Posterior cingulate gyrus (tissue), 11 donors: ENCODE results near the gene ARR3.
"Not testable (repeated sequence)": the region's sequence is repeated elsewhere in the genome, so short reads cannot be mapped to it uniquely, and the experiment has no call there.

Source experiments
- DNase-seq, 10 donors: peaks; one replicate each; pipeline versions ENCODE4 v3.0.0 to v3.0.0-alpha.2; 2020 to 2021; ENCODE audit warnings: mixed read lengths in 3 of 10
- intact Hi-C: fragments of 100-400 bp; cut with DNase I; formaldehyde crosslinking; loops from one replicate; pipeline ENCODE4 v1.15.1; 2023

The ARR3 gene

GRCh38 chrX:70268034-70268433, at the start of gene ARR3:
TSS of gene ARR3 (plus strand) at chrX:70268334. CDS start at chrX:70269386, 1,052 bp downstream.
- no peak for DNase-seq
- intact Hi-C loops = no loop called here

DNA sequence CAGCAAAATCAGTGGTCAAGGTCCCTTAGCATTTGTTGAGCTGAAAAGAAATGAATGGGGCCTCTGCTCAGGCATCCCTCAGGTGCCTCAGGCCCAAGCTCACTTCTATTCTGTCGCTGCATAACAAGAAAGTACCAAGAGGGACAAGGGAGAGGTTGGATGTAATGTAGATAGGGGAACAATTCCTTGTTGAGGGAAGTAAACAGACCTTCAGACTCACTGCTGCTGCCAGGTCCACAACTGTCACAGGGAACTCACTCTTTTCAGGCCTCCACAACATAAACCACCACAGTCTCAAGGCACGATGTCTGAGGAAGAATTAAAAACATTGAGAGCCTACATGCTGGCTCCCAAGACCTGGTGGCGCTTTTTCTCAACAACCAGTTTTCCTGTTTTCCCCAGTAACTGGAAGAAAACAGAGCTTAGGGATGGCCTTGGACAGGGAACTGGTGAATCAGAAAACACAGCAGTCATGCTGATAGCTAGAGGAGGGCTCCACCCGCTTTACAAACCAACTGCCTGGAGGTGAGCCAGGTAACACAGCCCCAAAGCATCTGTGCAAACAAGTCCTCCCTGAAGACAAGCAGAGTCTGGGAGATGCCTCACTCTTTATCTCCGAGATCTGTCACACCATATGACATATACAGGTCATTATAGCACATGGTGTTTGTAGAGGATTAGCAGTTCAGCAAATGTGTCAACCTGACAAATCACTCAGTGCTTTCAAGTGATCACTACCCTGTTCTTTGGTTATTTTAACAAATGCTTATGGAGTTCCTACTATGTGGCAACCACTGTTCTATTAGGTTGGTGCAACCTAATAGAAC, 48.0 kb upstream of the ARR3 start:
- no peak for DNase-seq
- intact Hi-C loops = no loop called here

- DNase-seq = no peak
- intact Hi-C loops = no loop called here
Observed at GRCh38 chrX:70226048-70226447, 42.1 kb upstream of the ARR3 start.

DNA sequence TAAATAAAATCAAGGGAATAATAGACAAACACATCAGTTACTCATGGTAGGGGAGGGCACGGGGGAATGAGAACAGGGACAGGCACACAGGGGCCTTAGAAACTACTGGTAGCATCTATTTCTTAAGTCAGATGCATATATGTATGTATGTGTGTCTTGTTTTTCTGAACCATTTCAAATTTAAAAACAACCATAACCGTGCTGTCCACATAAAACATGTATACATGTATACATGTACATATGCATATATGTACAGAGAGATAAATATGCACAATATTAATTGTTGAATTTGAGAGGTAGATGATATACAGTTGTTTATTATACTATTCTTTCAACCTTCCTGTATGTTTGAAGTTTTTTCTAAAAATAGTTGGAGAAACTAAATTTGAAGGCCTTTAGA, 41.4 kb upstream of the ARR3 start:
- intact Hi-C loops = no loop called here
- DNase-seq = no peak

DNA sequence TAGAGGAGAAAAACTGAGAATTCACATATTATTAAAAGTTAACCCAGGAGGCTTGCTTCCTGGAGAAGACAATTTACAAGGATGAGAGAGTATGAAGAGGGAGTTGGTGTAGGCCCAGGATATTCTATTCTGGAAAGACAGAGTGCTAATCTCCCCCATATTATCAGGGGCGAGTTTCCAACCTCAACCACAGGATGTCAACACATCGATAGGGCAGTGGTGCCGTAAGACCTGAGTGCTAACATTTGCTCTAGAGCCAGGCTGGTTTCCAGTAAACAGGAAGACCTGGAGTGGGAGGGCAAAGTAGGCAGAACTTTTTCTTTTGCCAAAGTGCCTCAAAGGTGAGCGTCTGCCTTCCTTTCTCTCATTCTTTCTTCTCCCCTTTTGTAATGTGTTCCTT, 36.5 kb upstream of the ARR3 start:
- intact Hi-C loops = no loop called here
- no peak for DNase-seq

GRCh38 chrX:70234355-70234754, 33.8 kb upstream of the ARR3 start, which contains the start of gene AWAT1:
TSS of gene AWAT1 (plus strand) at chrX:70234655. CDS start at chrX:70234696, 41 bp downstream.
- no peak for DNase-seq
- intact Hi-C loops = no loop called here

DNA sequence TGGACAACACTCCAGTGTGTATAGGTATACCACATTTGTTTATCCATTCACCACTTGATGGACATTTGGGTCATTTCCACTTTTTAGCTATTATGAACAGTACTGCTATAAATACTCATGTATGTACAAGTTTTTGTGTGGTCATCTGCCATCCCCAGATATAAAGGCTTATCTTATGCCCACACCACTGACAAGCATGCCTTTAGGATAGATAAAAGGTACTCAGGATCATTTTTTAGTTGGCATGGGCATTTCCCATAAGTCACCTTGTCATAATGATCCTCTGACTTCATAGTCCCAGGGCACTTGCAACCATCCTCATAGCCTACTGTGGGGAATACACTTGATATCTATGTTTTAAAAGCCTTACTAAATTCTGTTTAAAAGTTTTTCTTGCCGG, 27.4 kb upstream of the ARR3 start:
- intact Hi-C loops = no loop called here
- no peak for DNase-seq

GRCh38 chrX:70241501-70241900, 26.6 kb upstream of the ARR3 start:
- intact Hi-C loops = no loop called here
- DNase-seq = no peak

DNA sequence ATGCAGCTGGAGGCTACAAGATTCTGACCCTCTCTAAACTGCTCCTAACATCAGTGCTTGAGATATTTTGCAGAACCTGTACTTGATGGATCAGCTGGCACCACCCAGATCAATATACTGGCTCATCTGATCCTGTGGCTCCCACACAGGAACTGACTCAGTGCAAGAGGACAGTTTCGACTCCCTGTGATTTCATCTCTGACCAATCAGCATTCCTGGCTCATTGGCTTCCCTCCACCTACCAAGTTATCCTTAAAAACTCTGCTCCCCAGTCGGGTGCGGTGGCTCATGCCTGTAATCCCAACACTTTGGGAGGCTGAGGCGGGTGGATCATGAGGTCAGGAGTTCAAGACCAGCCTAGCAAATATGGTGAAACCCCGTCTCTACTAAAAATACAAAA, 24.5 kb upstream of the ARR3 start:
- intact Hi-C loops, DNase-seq: not testable (repeated sequence)

DNA sequence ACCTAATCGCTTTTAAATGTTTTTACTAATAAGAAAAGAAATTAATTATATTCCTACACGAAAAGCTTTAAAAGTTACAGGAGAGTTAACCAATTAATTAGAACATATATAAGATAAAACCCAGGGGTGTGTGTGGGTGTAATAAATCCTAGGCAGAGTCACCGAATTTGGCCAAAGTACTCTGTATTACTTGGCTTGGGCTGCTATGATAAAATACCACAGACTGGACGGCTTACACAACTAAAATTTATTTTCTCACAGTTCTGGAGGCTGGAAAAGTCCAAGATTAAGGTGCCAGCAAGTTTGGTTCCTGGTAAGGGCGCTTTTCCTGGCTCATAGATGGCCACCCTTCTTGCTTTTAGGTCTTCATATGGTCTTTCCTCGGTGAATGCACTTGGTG, 23.3 kb upstream of the ARR3 start:
- DNase-seq = no peak
- intact Hi-C loops = no loop called here

DNA sequence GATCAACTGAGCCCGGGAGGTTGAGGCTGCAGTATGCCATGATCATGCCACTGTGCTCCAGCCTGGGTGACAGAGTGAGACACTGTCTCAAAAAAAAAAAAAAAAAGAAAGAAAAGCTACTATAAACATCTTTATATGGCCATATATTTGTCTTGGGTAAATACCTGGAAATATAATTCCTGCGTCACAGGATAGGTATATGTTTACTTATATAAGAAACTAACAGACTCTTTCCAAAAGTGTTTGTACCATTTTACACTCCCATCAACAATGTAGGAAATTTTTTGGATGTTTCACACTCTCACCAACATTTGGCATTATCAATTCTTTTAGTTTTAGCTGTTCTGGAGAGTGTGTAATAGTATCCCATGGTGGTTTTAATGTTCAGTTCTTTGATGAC, 20.9 kb upstream of the ARR3 start:
- intact Hi-C loops = no loop called here
- no peak for DNase-seq

- intact Hi-C loops = no loop called here
- no peak for DNase-seq
Observed at GRCh38 chrX:70252491-70252890, 15.6 kb upstream of the ARR3 start.

- intact Hi-C loops = no loop called here
- DNase-seq = no peak
Observed at GRCh38 chrX:70253377-70254062, 14.6 kb upstream of the ARR3 start.

- intact Hi-C loops = no loop called here
Observed at GRCh38 chrX:70254063-70254400, 14.1 kb upstream of the ARR3 start.

GRCh38 chrX:70254909-70255308, 13.2 kb upstream of the ARR3 start:
- intact Hi-C loops = no loop called here
- no peak for DNase-seq

More at GRCh38 chrX:70254063-70254400, 14.1 kb upstream of the ARR3 start:
- DNase-seq = no peak

GRCh38 chrX:70255452-70255851, 12.7 kb upstream of the ARR3 start:
- DNase-seq = no peak
- intact Hi-C loops = no loop called here

- DNase-seq = no peak
- intact Hi-C loops = no loop called here
Observed at GRCh38 chrX:70257423-70258288, 10.5 kb upstream of the ARR3 start.

GRCh38 chrX:70260104-70260503, 8.0 kb upstream of the ARR3 start, which contains the start of gene P2RY4:
TSS of gene P2RY4 (minus strand) at chrX:70260204. CDS start at chrX:70259624, 580 bp downstream.
- intact Hi-C loops = no loop called here
- no peak for DNase-seq

GRCh38 chrX:70262952-70263567, 5.1 kb upstream of the ARR3 start:
- peak in 5 of 10 donors; percentile 4 to 83 (median 20) for DNase-seq
- intact Hi-C loops = no loop called here

GRCh38 chrX:70264784-70265183, 3.4 kb upstream of the ARR3 start:
- intact Hi-C loops = no loop called here

More at GRCh38 chrX:70264784-70265183, 3.4 kb upstream of the ARR3 start:
- DNase-seq = no peak
